HG03575 (cell line): Measurements from ENCODE around the gene B9D1.

Experiments
- ATAC-seq: cut with Tn5 transposase; IDR thresholded peaks from one replicate; pipeline ENCODE4 v1.9.1; 2021; ENCODE audit not compliant: unreplicated experiment, insufficient number of reproducible peaks, low FRiP score; ENCODE audit errors: extremely low read depth

The B9D1 gene

DNA sequence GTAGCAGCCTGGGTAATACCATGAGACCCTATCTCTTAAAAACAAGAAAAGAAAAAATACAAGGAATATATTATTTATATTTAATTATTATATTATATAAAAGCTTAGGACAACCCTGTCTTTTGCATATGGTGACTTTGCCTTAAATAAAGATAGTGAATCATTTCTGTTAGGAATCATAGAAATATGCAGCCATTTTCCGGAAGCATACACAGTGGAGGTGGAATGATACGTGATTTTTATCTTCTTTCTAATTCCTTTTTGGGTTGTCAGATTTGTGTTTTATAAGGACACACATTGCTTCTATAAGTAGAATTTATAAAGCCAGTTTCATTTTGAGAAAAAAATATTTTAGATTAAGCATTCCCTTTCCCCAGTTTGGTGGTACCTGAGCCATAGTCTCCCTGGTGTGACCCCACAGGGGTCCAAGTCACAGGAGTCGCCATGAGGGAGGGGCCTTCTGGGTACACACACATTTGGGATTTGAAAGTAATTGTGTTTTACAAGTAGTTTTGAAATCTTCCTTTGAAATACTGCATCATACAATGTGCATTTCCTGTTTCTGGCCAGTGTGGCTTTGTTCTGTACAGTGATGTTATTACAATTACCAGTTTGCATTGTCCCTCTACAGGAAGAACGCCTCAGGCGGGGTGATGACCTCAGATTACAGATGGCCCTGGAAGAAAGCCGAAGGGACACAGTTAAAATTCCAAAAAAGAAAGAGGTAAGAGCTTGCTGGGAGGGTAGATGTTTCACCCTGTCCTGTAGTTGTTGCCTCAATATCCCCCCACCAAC, 50.9 kb downstream of the B9D1 start:
- no peak for ATAC-seq

DNA sequence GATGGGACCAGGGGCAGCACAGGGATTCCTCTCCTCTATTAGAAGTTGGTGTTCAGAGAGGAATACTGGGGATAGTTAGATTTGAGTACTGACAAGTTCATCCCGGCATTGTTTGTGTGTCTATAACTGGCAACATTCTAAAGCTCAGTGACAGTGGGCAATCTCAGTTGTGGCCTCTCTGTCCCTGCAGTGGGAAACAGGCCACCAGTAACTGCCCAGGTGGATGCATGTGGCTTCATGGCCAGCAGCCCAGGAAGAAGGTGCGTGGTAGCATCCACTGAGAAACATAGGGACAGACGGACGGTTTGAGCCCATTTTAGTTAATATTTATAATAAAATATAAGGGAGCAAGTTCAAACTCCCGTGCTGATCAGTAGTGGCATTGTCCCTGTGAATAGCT, 51.5 kb downstream of the B9D1 start:
- ATAC-seq = no peak

DNA sequence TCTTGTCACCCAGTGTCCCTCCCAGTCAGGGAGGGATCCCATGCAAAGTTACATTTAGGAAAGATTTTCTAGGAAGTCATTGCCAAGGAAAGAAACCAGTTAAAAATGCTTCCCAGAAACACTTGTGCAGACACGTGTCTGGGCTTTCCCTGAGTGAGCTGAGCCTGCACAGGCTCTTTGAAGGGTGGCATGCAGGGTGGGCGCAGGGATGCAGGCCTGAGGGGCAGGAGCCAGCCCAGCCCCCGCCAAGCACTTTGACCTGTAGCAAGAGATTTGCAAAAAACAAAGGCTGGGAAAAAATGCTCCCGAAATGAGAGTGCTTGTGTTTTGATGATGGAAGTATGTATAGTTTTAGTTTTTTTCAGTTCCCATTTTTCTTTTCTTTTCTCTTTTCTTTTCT, 52.4 kb downstream of the B9D1 start:
- no peak for ATAC-seq

DNA sequence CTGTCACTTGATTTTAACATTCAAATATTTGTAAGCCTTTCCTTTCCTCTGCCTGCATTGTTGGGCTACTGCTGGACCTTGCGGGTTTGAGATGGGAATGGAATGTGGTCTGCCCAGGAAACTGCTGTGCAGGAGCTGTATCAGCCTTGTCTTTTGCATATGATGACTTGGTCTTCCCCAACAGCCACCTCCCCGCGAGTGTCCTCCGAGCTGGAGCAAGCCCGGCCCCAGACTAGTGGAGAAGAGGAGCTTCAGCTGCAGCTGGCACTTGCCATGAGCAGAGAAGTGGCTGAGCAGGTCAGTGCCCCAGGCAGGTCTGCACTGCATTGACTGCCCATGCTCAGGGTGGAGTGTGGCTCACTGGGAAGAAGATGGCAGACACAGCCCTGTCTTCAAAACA, 52.8 kb downstream of the B9D1 start:
- no peak for ATAC-seq

DNA sequence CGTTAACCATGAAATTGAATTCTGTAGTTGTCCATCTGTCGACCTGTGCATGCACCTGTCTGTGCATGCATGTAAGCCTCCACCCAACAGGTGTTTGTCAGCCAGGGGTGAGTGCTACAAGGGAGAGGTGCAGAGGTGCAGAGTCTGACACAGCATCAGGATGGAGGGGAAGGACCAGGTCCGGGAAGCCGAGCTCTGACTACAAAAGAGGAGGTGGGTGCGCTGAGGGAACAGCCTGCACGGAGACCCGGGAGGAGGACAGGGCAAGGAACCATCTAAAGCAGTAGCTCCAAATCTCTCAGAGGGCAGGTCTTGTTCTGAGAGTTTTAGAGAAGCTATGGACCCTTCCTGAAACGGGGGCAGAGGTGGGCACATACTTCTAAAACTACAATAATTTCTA, 54.1 kb downstream of the B9D1 start:
- ATAC-seq = no peak

GRCh38 chr17:19307521-19307920, 55.0 kb downstream of the B9D1 start:
- ATAC-seq = no peak

DNA sequence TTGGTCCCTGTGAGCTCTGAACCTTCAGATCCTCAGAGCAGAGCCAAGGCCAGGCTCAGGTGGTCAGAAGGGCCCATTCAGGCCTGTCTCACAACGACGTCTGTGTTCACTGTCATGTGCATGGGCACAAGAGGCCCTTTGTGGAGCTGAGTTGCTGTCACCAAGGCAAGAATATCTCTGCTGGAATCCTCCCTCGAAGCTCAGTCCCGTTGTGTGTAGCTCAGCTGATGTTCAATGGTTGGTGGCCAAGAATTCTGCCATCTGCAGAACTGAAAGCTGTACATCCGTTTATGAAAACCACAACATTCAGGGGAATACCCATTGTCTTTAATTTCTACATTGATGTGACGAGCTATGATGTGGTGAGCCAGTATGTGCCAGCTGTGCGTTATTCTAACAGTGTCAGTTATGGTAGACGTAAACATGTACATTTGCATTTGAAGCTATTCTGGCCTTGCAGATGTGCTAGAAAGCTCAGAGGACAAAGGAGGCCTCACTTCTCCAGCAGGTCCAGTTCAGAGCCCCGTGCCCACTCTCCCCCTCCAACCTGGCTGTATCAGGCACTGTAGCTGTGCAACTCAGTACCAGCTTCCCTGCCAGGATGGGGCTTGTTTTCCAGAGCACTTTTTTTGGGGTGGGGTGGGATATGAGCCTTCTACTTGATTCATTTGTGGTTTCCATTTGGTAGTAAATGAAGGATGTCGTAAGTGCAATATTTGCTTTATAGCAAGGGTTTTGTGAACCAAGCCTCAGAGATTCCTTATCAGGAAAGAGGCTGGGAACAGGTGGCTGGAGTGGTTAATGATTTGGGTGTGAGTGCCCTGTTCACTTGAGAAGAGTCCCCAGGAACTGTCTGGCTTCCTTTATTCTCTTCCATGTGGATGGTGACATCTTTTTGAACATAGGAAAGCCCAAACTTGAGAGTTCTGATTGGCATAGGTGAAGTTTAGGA, 56.1 kb downstream of the B9D1 start:
- peak; percentile 87 for ATAC-seq

DNA sequence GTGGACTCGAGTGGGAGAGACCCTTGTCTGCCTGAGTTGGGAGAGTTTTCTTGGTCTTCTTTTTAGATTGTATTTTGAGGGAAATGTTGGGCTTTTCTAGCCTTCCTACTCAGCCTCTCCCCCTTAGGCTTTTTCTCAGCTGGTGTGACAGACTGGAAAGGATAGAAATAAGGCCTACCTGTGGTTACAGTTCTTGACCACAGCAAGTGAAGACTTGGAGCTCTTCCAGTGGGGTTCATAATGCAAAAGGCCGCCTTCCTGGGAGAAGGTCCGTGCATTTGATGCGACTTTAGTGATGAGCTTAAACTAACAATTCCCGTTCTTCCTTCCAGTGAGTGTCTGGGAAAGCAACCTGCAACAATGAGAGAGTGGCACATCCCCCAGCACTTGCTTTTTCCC, 56.8 kb downstream of the B9D1 start:
- ATAC-seq = no peak

GRCh38 chr17:19305256-19305655, 57.3 kb downstream of the B9D1 start:
- no peak for ATAC-seq

GRCh38 chr17:19304751-19305150, 57.8 kb downstream of the B9D1 start:
- no peak for ATAC-seq

GRCh38 chr17:19304209-19304608, 58.3 kb downstream of the B9D1 start:
- ATAC-seq = no peak

- ATAC-seq = no peak
Observed at GRCh38 chr17:19303367-19303776, 59.2 kb downstream of the B9D1 start.

DNA sequence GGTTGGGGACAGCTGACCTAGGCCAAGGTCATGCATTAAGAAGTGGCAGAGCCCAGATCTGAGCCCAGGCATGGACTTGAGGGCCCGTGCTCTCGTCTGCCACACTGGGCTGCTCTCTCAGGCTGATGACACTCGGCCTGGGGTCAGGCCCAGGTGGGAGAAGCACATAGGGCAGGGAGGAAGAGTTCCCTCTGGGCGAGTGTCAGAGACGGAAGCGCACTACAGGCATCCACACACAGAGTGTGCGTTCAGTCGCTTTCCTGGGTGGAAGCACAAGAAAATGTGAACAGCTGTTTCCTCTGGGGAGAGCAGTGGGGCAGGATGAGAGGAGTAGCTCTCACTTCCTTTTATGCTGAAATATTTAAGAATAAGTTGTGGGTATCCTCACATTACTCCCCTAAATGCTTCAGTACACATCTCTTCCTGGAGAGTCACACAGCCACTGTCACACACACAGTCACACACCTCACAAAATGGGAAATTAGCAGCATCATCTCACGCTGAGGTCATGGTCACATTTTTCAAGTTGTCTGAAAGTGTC, 59.7 kb downstream of the B9D1 start:
- ATAC-seq = no peak

- ATAC-seq = no peak
Observed at GRCh38 chr17:19301973-19302372, 60.5 kb downstream of the B9D1 start.

- no peak for ATAC-seq
Observed at GRCh38 chr17:19301274-19301951, 61.1 kb downstream of the B9D1 start.

GRCh38 chr17:19299866-19300265, 62.7 kb downstream of the B9D1 start:
- no peak for ATAC-seq

DNA sequence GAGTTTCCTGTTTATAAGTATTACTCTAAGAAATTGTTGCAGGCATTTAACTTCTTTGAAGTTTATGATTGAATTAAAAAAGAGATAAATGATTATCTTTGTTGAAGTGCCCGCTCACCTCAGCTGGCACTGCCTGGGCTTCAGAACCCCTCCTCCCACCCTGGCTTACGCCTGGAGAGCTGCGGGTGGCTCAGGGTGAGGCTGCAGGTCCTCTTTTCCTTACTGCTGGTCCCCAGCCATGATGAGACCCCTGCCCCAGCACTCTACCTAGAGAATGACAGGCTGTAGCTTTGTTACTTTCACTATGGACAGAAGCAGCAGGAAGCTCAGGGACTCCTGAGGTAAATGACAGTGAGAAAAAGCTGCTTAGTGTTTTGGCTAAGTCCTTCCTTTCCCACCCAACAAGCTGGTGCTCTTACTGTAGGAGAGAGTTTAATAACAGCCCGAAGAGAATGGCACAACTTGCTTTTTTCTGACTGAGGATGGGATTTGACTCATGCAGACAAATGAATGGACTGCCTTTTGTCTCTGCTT, 63.2 kb downstream of the B9D1 start:
- ATAC-seq = no peak

GRCh38 chr17:19298569-19299213, 63.8 kb downstream of the B9D1 start:
- no peak for ATAC-seq
